ENCODE results near the gene FYCO1. TPM values are rescaled to one million over a fixed set of nuclear protein-coding genes. Genes with fewer than 3 reads are reported as not detected.
A peak's percentile ranks its signal among the peaks of the same experiment; 100 is the strongest.

FYCO1 gene
- total and polyA plus RNA-seq, 2 of the 13 experiments (the other 11 are each of a cell fraction or from before 2014, with no cell fraction given): 2.7 to 4.2 TPM

GRCh38 chr3:45932112-45932511 lies 63.5 kb downstream of the FYCO1 start:
- ChIA-PET POLR2A (no interaction called here), CTCF (ENCODE audit: low intra/inter-chr PET ratio, low total read pairs) (no interaction called here)
- Histone ChIP-seq H3K4me2 (ENCODE audit: low read depth, low read length) (no peak overlapping the region), H3K9me3 (ENCODE audit: low read length) (no peaks in the 10 kb centered on the region), H3K27me3 (ENCODE audit: control insufficient read depth in 1 of 2, insufficient read depth in 2 of 2, low read length in 2 of 2) (no peaks in the 10 kb centered on the region), H2AFZ (ENCODE audit: low read length) (no peak overlapping the region), H3K4me3 (replicated peaks in 1 of 3; ENCODE audit: insufficient read depth in 1 of 3, low read depth in 2 of 3, low read length in 3 of 3) (no peak overlapping the region), H3K9ac (ENCODE audit: insufficient read depth, low read depth, low read length) (no peak overlapping the region), H3K27ac (ENCODE audit: extremely low read length, insufficient read depth, low read length) (no peak overlapping the region), H4K20me1 (ENCODE audit: insufficient read depth, low read length) (no peaks in the 10 kb centered on the region), H3K79me2 (ENCODE audit: insufficient read depth, low read length) (no peaks in the 10 kb centered on the region), H3K4me1 (ENCODE audit: insufficient read depth, low read length) (no peaks in the 10 kb centered on the region), H3K36me3 (replicated peaks in 1 of 2; ENCODE audit: control insufficient read depth in 1 of 2, insufficient read depth in 2 of 2, low read length in 2 of 2) (peaks cover 22 to 97% of the 10 kb centered on the region in 2 experiments)
- DNase-seq (ENCODE audit: low spot score): no peak
- TF ChIP-seq MAFK (conservative IDR thresholded peaks at IDR 0.05 in 1 of 2, IDR thresholded peaks at IDR 0.05 in 1 of 2; ENCODE audit: low read length in 2 of 2) (no peak), ZNF629 (CRISPR knock-in tag; conservative IDR thresholded peaks at IDR 0.05) (0 out of 2 replicates have a peak, but pooled peaks have one; percentile 26), NFYC (CRISPR knock-in tag; IDR thresholded peaks at IDR 0.05) (no peak), FOXJ3 (CRISPR knock-in tag; IDR thresholded peaks at IDR 0.05; ENCODE audit: borderline replicate concordance) (no peak), SOX5 (CRISPR knock-in tag; IDR thresholded peaks at IDR 0.05; ENCODE audit: borderline replicate concordance) (no peak), SMYD3 (CRISPR knock-in tag; IDR thresholded peaks at IDR 0.05) (no peak)
- intact Hi-C loops (cut with micrococcal nuclease; ENCODE audit: unreplicated experiment): no loop called here
- FAIRE-seq: no peak
- BruUV-seq (replicated peaks): no TSS peak
- 94% methylated on average over 3 of the region's 4 CpGs for WGBS (ENCODE audit: low lambda C conversion rate)
- no peak for ATAC-seq
- in situ Hi-C loops (cut with HindIII; ENCODE audit: extremely low pct_ligation_motif_present, low pct_unique_long_range_greater_than_20kb): no loop called here

- no peaks in the 10 kb centered on the region for H4K20me1 ChIP-seq (ENCODE audit: insufficient read depth, low read length)
- H3K27me3 ChIP-seq (ENCODE audit: control insufficient read depth in 1 of 2, insufficient read depth in 2 of 2, low read length in 2 of 2): no peaks in the 10 kb centered on the region
- ATAC-seq: no peak
- no peak overlapping the region for H3K27ac ChIP-seq (ENCODE audit: extremely low read length, insufficient read depth, low read length)
- intact Hi-C loops (cut with micrococcal nuclease; ENCODE audit: unreplicated experiment) (no loop called here), in situ Hi-C loops (cut with HindIII; ENCODE audit: extremely low pct_ligation_motif_present, low pct_unique_long_range_greater_than_20kb) (no loop called here)
- H3K4me2 ChIP-seq (ENCODE audit: low read depth, low read length): no peak overlapping the region
- DNase-seq (ENCODE audit: low spot score): no peak
- peaks cover 19 to 93% of the 10 kb centered on the region in 2 experiments for H3K36me3 ChIP-seq (replicated peaks in 1 of 2; ENCODE audit: control insufficient read depth in 1 of 2, insufficient read depth in 2 of 2, low read length in 2 of 2)
- no peak for FAIRE-seq
- no TSS peak for BruUV-seq (replicated peaks)
- no peaks in the 10 kb centered on the region for H3K9me3 ChIP-seq (ENCODE audit: low read length)
- no peak overlapping the region for H3K9ac ChIP-seq (ENCODE audit: insufficient read depth, low read depth, low read length)
- H2AFZ ChIP-seq (ENCODE audit: low read length): no peak overlapping the region
- no peak overlapping the region for H3K4me3 ChIP-seq (replicated peaks in 1 of 3; ENCODE audit: insufficient read depth in 1 of 3, low read depth in 2 of 3, low read length in 3 of 3)
- no peaks in the 10 kb centered on the region for H3K4me1 ChIP-seq (ENCODE audit: insufficient read depth, low read length)
- 91% methylated on average over 6 of the region's 6 CpGs for WGBS (ENCODE audit: low lambda C conversion rate)
- ChIA-PET POLR2A (no interaction called here), CTCF (ENCODE audit: low intra/inter-chr PET ratio, low total read pairs) (no interaction called here)
- no peaks in the 10 kb centered on the region for H3K79me2 ChIP-seq (ENCODE audit: insufficient read depth, low read length)
- TF ChIP-seq ELF3 (CRISPR knock-in tag; IDR thresholded peaks at IDR 0.05): no peak
- no peak for TF ChIP-seq CSRNP1 (CRISPR knock-in tag; IDR thresholded peaks at IDR 0.05)
- TF ChIP-seq CBFB (CRISPR knock-in tag; IDR thresholded peaks at IDR 0.05): no peak
- TF ChIP-seq HNRNPL (IDR thresholded peaks at IDR 0.05; ENCODE audit: low read depth, low read length): no peak
- no peak for TF ChIP-seq EP300 (IDR thresholded peaks at IDR 0.05; ENCODE audit: low read depth in 2 of 2, low read length in 2 of 2)
- no peak for TF ChIP-seq EP300 (CRISPR knock-in tag; IDR thresholded peaks at IDR 0.05; ENCODE audit: borderline replicate concordance)
- no peak for TF ChIP-seq KAT8 (CRISPR knock-in tag; IDR thresholded peaks at IDR 0.05)
- no peak for TF ChIP-seq ZBTB46 (CRISPR knock-in tag; IDR thresholded peaks at IDR 0.05; ENCODE audit: borderline replicate concordance)
- no peak for TF ChIP-seq PCBP2 (optimal IDR thresholded peaks at IDR 0.05; ENCODE audit: low read depth, low read length, poor library complexity, severe bottlenecking)
- TF ChIP-seq KLF16 (CRISPR knock-in tag; IDR thresholded peaks at IDR 0.05): no peak
These were observed 64.1 kb downstream of the FYCO1 start for GRCh38 chr3:45931496-45931895.

Data from HepG2 (cell line).